ENCODE measurements around the gene LIMK1.
A peak's percentile ranks its signal among the peaks of the same experiment; 100 is the strongest.

Gene LIMK1

GRCh38 chr7:74095135-74095534 lies 11.5 kb downstream of the LIMK1 start:
- H3K27ac ChIP-seq: peak overlapping the region; percentile 89
- peaks cover 80% of the 10 kb centered on the region for H3K4me1 ChIP-seq
- H3K9me3 ChIP-seq: peaks cover 19% of the 10 kb centered on the region
- no peak for TF ChIP-seq Cebpa-rat (IDR thresholded peaks at IDR 0.05)
- H3K36me3 ChIP-seq: peaks cover 55% of the 10 kb centered on the region
- H3K9ac ChIP-seq: peak overlapping the region; percentile 76
- H3K27me3 ChIP-seq: no peaks in the 10 kb centered on the region
- H4K20me1 ChIP-seq: no peaks in the 10 kb centered on the region
- H3K4me3 ChIP-seq: peak overlapping the region; percentile 67
- H3K4me2 ChIP-seq: peak overlapping the region; percentile 90

- Histone ChIP-seq H3K9me3 (peaks cover 19% of the 10 kb centered on the region), H3K36me3 (peaks cover 52% of the 10 kb centered on the region), H3K4me1 (peaks cover 81% of the 10 kb centered on the region), H3K27ac (peak overlapping the region; percentile 88; the same call in 1 of the 2 replicates), H3K9ac (no peak overlapping the region), H3K4me2 (no peak overlapping the region), H3K4me3 (no peak overlapping the region), H4K20me1 (no peaks in the 10 kb centered on the region), H3K27me3 (no peaks in the 10 kb centered on the region)
- no peak for TF ChIP-seq Cebpa-rat (IDR thresholded peaks at IDR 0.05)
Observed at GRCh38 chr7:74097937-74098614, 14.5 kb downstream of the LIMK1 start.

- Histone ChIP-seq H3K4me3 (no peak overlapping the region), H3K9ac (no peak overlapping the region), H3K36me3 (peaks cover 61% of the 10 kb centered on the region), H3K4me1 (peaks cover 81% of the 10 kb centered on the region), H4K20me1 (no peaks in the 10 kb centered on the region), H3K27ac (peak overlapping the region; percentile 88), H3K9me3 (peaks cover 19% of the 10 kb centered on the region), H3K4me2 (peak overlapping the region; percentile 69), H3K27me3 (no peaks in the 10 kb centered on the region)
- no peak for TF ChIP-seq Cebpa-rat (IDR thresholded peaks at IDR 0.05)
Observed at GRCh38 chr7:74099031-74099430, 15.4 kb downstream of the LIMK1 start.

- TF ChIP-seq Cebpa-rat (IDR thresholded peaks at IDR 0.05): peak; percentile 87
- Histone ChIP-seq H3K27ac (peak overlapping the region; percentile 88), H4K20me1 (no peaks in the 10 kb centered on the region), H3K4me3 (0 out of 2 replicates have a peak overlapping the region, but pooled peaks have one; percentile 17), H3K4me2 (peak overlapping the region; percentile 69), H3K9me3 (peaks cover 19% of the 10 kb centered on the region), H3K9ac (peak overlapping the region; percentile 72; the same call in 1 of the 2 replicates), H3K27me3 (no peaks in the 10 kb centered on the region), H3K4me1 (peaks cover 74% of the 10 kb centered on the region), H3K36me3 (peaks cover 76% of the 10 kb centered on the region)
Observed at GRCh38 chr7:74101061-74101681, 17.6 kb downstream of the LIMK1 start.

GRCh38 chr7:74103219-74103772 lies 19.7 kb downstream of the LIMK1 start:
- no peak overlapping the region for H3K4me3 ChIP-seq
- no peak overlapping the region for H3K4me2 ChIP-seq
- H3K27ac ChIP-seq: peak overlapping the region; percentile 75
- H3K9ac ChIP-seq: no peak overlapping the region
- no peaks in the 10 kb centered on the region for H3K9me3 ChIP-seq
- peaks cover 67% of the 10 kb centered on the region for H3K4me1 ChIP-seq
- peaks cover 76% of the 10 kb centered on the region for H3K36me3 ChIP-seq
- H3K27me3 ChIP-seq: no peaks in the 10 kb centered on the region
- no peaks in the 10 kb centered on the region for H4K20me1 ChIP-seq
- no peak for TF ChIP-seq Cebpa-rat (IDR thresholded peaks at IDR 0.05)

GRCh38 chr7:74104702-74105101 lies 21.1 kb downstream of the LIMK1 start:
- peaks cover 76% of the 10 kb centered on the region for H3K36me3 ChIP-seq
- H3K4me3 ChIP-seq: no peak overlapping the region
- H3K27ac ChIP-seq: peak overlapping the region; percentile 38; the same call in 1 of the 2 replicates
- H3K9ac ChIP-seq: peak overlapping the region; percentile 61; the same call in 1 of the 2 replicates
- H3K4me2 ChIP-seq: peak overlapping the region; percentile 22
- TF ChIP-seq Cebpa-rat (IDR thresholded peaks at IDR 0.05): no peak
- H3K4me1 ChIP-seq: peaks cover 54% of the 10 kb centered on the region
- no peaks in the 10 kb centered on the region for H3K9me3 ChIP-seq
- no peaks in the 10 kb centered on the region for H4K20me1 ChIP-seq
- no peaks in the 10 kb centered on the region for H3K27me3 ChIP-seq

GRCh38 chr7:74105992-74106391 lies 22.4 kb downstream of the LIMK1 start:
- TF ChIP-seq Cebpa-rat (IDR thresholded peaks at IDR 0.05): no peak
- Histone ChIP-seq H4K20me1 (no peaks in the 10 kb centered on the region), H3K36me3 (peaks cover 84% of the 10 kb centered on the region)

GRCh38 chr7:74106846-74107245 lies 23.2 kb downstream of the LIMK1 start:
- Histone ChIP-seq H3K9ac (no peak overlapping the region), H3K27me3 (no peaks in the 10 kb centered on the region), H4K20me1 (no peaks in the 10 kb centered on the region), H3K36me3 (peaks cover 92% of the 10 kb centered on the region), H3K4me2 (no peak overlapping the region), H3K4me1 (peaks cover 33% of the 10 kb centered on the region), H3K27ac (no peak overlapping the region), H3K9me3 (no peaks in the 10 kb centered on the region), H3K4me3 (no peak overlapping the region)
- no peak for TF ChIP-seq Cebpa-rat (IDR thresholded peaks at IDR 0.05)

More at GRCh38 chr7:74105992-74106391, 22.4 kb downstream of the LIMK1 start:
- Histone ChIP-seq H3K4me3 (no peak overlapping the region), H3K4me1 (peaks cover 41% of the 10 kb centered on the region), H3K4me2 (no peak overlapping the region), H3K9me3 (no peaks in the 10 kb centered on the region), H3K27ac (no peak overlapping the region), H3K9ac (no peak overlapping the region), H3K27me3 (no peaks in the 10 kb centered on the region)

- peak overlapping the region; percentile 36 for H3K4me2 ChIP-seq
- H3K27ac ChIP-seq: 0 out of 2 replicates have a peak overlapping the region, but pooled peaks have one; percentile 22
- no peaks in the 10 kb centered on the region for H3K9me3 ChIP-seq
- no peak overlapping the region for H3K9ac ChIP-seq
- H3K36me3 ChIP-seq: peaks cover 92% of the 10 kb centered on the region
- H3K4me1 ChIP-seq: peaks cover 41% of the 10 kb centered on the region
- no peaks in the 10 kb centered on the region for H3K27me3 ChIP-seq
- no peak for TF ChIP-seq Cebpa-rat (IDR thresholded peaks at IDR 0.05)
- peaks cover 2% of the 10 kb centered on the region for H4K20me1 ChIP-seq
- H3K4me3 ChIP-seq: no peak overlapping the region
Observed at GRCh38 chr7:74115326-74115725, 31.7 kb downstream of the LIMK1 start.

- no peak overlapping the region for H3K9ac ChIP-seq
- no peak overlapping the region for H3K4me2 ChIP-seq
- H3K4me3 ChIP-seq: no peak overlapping the region
- H3K27me3 ChIP-seq: no peaks in the 10 kb centered on the region
- peaks cover 51% of the 10 kb centered on the region for H3K4me1 ChIP-seq
- no peaks in the 10 kb centered on the region for H3K9me3 ChIP-seq
- no peak overlapping the region for H3K27ac ChIP-seq
- H3K36me3 ChIP-seq: peaks cover 91% of the 10 kb centered on the region
- no peak for TF ChIP-seq Cebpa-rat (IDR thresholded peaks at IDR 0.05)
- H4K20me1 ChIP-seq: peaks cover 12% of the 10 kb centered on the region
Observed at GRCh38 chr7:74116356-74116755, 32.8 kb downstream of the LIMK1 start.

All from BLaER1 (cell line).